ENCODE data around the gene SLC5A11. TPM values are rescaled to one million over a fixed set of nuclear protein-coding genes. Genes with fewer than 3 reads are reported as not detected.

SLC5A11 gene
- 0.27 TPM in 1 of 2 replicates, not detected in the other for total RNA-seq

GRCh38 chr16:24845726-24846547 is at the start of gene SLC5A11:
Gene SLC5A11, plus strand, starts transcription at chr16:24845963. Its CDS starts 12,681 bp downstream, at chr16:24858644.

Other genes with a start within 250 kb of the SLC5A11 start
- 26.0 and 41.8 TPM in 2 replicates for gene TNRC6A, start 116.3 kb upstream of the SLC5A11 start, total RNA-seq
- gene ARHGAP17, start 169.4 kb downstream of the SLC5A11 start, total RNA-seq = 28.9 and 43.8 TPM in 2 replicates

Measured in endothelial cell of coronary artery (primary cell).